Mononuclear cell (primary cell): ENCODE data around the gene NEGR1. TPM values are rescaled to one million over a fixed set of nuclear protein-coding genes. Genes with fewer than 3 reads are reported as not detected.

Experiments used
- H3K27me3 ChIP-seq: 2 replicates; pipeline ENCODE4 v1.6.0; 2011; ENCODE audit warnings: low read length, control low read depth; ENCODE audit not compliant: insufficient read depth
- H3K4me1 ChIP-seq: 2 replicates; pipeline ENCODE4 v1.5.1; 2011; ENCODE audit warnings: mild to moderate bottlenecking, low read length, control low read depth; ENCODE audit not compliant: insufficient read depth
- H3K4me3 ChIP-seq: 2 replicates; pipeline ENCODE4 v1.5.1; 2011; ENCODE audit warnings: mild to moderate bottlenecking, low read length, moderate library complexity
- H3K9me3 ChIP-seq: 2 replicates; pipeline ENCODE4 v1.5.1; 2011; ENCODE audit warnings: low read depth, mild to moderate bottlenecking, control low read depth, low read length
- total RNA-seq: library from RNA; depleted of rRNA; stranded (reverse); fragments of >200 nt; gene quantifications from one replicate; pipeline ENCODE4 v1.2.3, GENCODE V29; 2012

Gene NEGR1
- total RNA-seq, 1 donor, result 0.31 TPM

GRCh38 chr1:71655604-71656003 is 626.7 kb downstream of the NEGR1 start:
- Histone ChIP-seq H3K4me3 (no peak overlapping the region), H3K27me3 (no peaks in the 10 kb centered on the region), H3K4me1 (no peaks in the 10 kb centered on the region), H3K9me3 (no peaks in the 10 kb centered on the region)

- Histone ChIP-seq H3K4me3 (no peak overlapping the region), H3K27me3 (no peaks in the 10 kb centered on the region), H3K9me3 (no peaks in the 10 kb centered on the region), H3K4me1 (no peaks in the 10 kb centered on the region)
Measured at GRCh38 chr1:71653952-71654351, 628.4 kb downstream of the NEGR1 start.

- no peaks in the 10 kb centered on the region for H3K4me1 ChIP-seq
Measured at GRCh38 chr1:71651214-71651613, 631.1 kb downstream of the NEGR1 start.

GRCh38 chr1:71650119-71650518 is 632.2 kb downstream of the NEGR1 start:
- H3K9me3 ChIP-seq, result no peaks in the 10 kb centered on the region
- no peaks in the 10 kb centered on the region for H3K4me1 ChIP-seq
- no peaks in the 10 kb centered on the region for H3K27me3 ChIP-seq
- H3K4me3 ChIP-seq, result no peak overlapping the region

More at GRCh38 chr1:71651214-71651613, 631.1 kb downstream of the NEGR1 start:
- H3K9me3 ChIP-seq, result no peaks in the 10 kb centered on the region
- no peak overlapping the region for H3K4me3 ChIP-seq
- H3K27me3 ChIP-seq, result no peaks in the 10 kb centered on the region

- Histone ChIP-seq H3K27me3 (no peaks in the 10 kb centered on the region), H3K4me3 (no peak overlapping the region), H3K9me3 (no peaks in the 10 kb centered on the region), H3K4me1 (no peaks in the 10 kb centered on the region)
Measured at GRCh38 chr1:71649608-71650007, 632.7 kb downstream of the NEGR1 start.

GRCh38 chr1:71647513-71648300 is 634.6 kb downstream of the NEGR1 start:
- Histone ChIP-seq H3K9me3 (no peaks in the 10 kb centered on the region), H3K4me1 (no peaks in the 10 kb centered on the region), H3K27me3 (no peaks in the 10 kb centered on the region), H3K4me3 (no peak overlapping the region)

GRCh38 chr1:71645015-71645414 is 637.3 kb downstream of the NEGR1 start:
- no peak overlapping the region for H3K4me3 ChIP-seq
- H3K27me3 ChIP-seq, result no peaks in the 10 kb centered on the region
- no peaks in the 10 kb centered on the region for H3K9me3 ChIP-seq
- H3K4me1 ChIP-seq, result no peaks in the 10 kb centered on the region

GRCh38 chr1:71641903-71642302 is 640.4 kb downstream of the NEGR1 start:
- Histone ChIP-seq H3K9me3 (no peaks in the 10 kb centered on the region), H3K27me3 (no peaks in the 10 kb centered on the region), H3K4me3 (no peak overlapping the region), H3K4me1 (no peaks in the 10 kb centered on the region)

- Histone ChIP-seq H3K27me3 (no peaks in the 10 kb centered on the region), H3K4me3 (no peak overlapping the region), H3K9me3 (no peaks in the 10 kb centered on the region), H3K4me1 (no peaks in the 10 kb centered on the region)
Measured at GRCh38 chr1:71640998-71641397, 641.3 kb downstream of the NEGR1 start.

- H3K9me3 ChIP-seq, result no peaks in the 10 kb centered on the region
- H3K27me3 ChIP-seq, result no peaks in the 10 kb centered on the region
- no peaks in the 10 kb centered on the region for H3K4me1 ChIP-seq
- H3K4me3 ChIP-seq, result no peak overlapping the region
Measured at GRCh38 chr1:71640116-71640515, 642.2 kb downstream of the NEGR1 start.

GRCh38 chr1:71638081-71638766 is 644.1 kb downstream of the NEGR1 start:
- H3K27me3 ChIP-seq, result no peaks in the 10 kb centered on the region
- H3K9me3 ChIP-seq, result no peaks in the 10 kb centered on the region
- no peak overlapping the region for H3K4me3 ChIP-seq
- H3K4me1 ChIP-seq, result no peaks in the 10 kb centered on the region

GRCh38 chr1:71635568-71635967 is 646.8 kb downstream of the NEGR1 start:
- Histone ChIP-seq H3K9me3 (no peaks in the 10 kb centered on the region), H3K4me1 (no peaks in the 10 kb centered on the region)

GRCh38 chr1:71634159-71634558 is 648.2 kb downstream of the NEGR1 start:
- Histone ChIP-seq H3K4me3 (no peak overlapping the region), H3K9me3 (no peaks in the 10 kb centered on the region), H3K27me3 (no peaks in the 10 kb centered on the region), H3K4me1 (no peaks in the 10 kb centered on the region)

More at GRCh38 chr1:71635568-71635967, 646.8 kb downstream of the NEGR1 start:
- H3K4me3 ChIP-seq, result no peak overlapping the region
- no peaks in the 10 kb centered on the region for H3K27me3 ChIP-seq

GRCh38 chr1:71630073-71630472 is 652.3 kb downstream of the NEGR1 start:
- Histone ChIP-seq H3K9me3 (no peaks in the 10 kb centered on the region), H3K4me1 (no peaks in the 10 kb centered on the region), H3K4me3 (no peak overlapping the region), H3K27me3 (no peaks in the 10 kb centered on the region)

GRCh38 chr1:71625004-71625403 is 657.3 kb downstream of the NEGR1 start:
- Histone ChIP-seq H3K9me3 (no peaks in the 10 kb centered on the region), H3K4me3 (no peak overlapping the region), H3K27me3 (no peaks in the 10 kb centered on the region), H3K4me1 (no peaks in the 10 kb centered on the region)

GRCh38 chr1:71623888-71624287 is 658.5 kb downstream of the NEGR1 start:
- H3K9me3 ChIP-seq, result no peaks in the 10 kb centered on the region
- no peaks in the 10 kb centered on the region for H3K4me1 ChIP-seq
- no peak overlapping the region for H3K4me3 ChIP-seq
- no peaks in the 10 kb centered on the region for H3K27me3 ChIP-seq
